Neural crest cell (in vitro differentiated cells): Measurements from ENCODE around the gene EGLN2. TPM values are rescaled to one million over a fixed set of nuclear protein-coding genes. Genes with fewer than 3 reads are reported as not detected.

Source experiments
- DNase-seq: peaks from one replicate; pipeline ENCODE4 v3.0.0; 2021; ENCODE audit warnings: low read depth, mixed read lengths, low spot score
- H3K27ac Mint-ChIP-seq: one replicate; pipeline ENCODE4 v1.8.0; 2021; ENCODE audit warnings: mild to moderate bottlenecking, mixed read lengths; ENCODE audit not compliant: unreplicated experiment
- H3K27me3 Mint-ChIP-seq: 2 replicates; pipeline ENCODE4 v1.8.0; 2021; ENCODE audit warnings: low read depth, mild to moderate bottlenecking, mixed read lengths
- H3K36me3 Mint-ChIP-seq: 2 replicates; pipeline ENCODE4 v1.8.0; 2021; ENCODE audit warnings: low read depth, mild to moderate bottlenecking, mixed read lengths
- H3K4me1 Mint-ChIP-seq: 2 replicates; pipeline ENCODE4 v1.8.0; 2021; ENCODE audit warnings: mixed read lengths
- H3K4me3 Mint-ChIP-seq: one replicate; pipeline ENCODE4 v1.8.0; 2021; ENCODE audit warnings: mild to moderate bottlenecking, mixed read lengths
- H3K9me3 Mint-ChIP-seq: 2 replicates; pipeline ENCODE4 v1.8.0; 2021; ENCODE audit warnings: mixed read lengths
- CTCF ChIP-seq: fragments of 200-600 bp; sonication (generic); conservative IDR thresholded peaks from 2 replicates; pipeline ENCODE4 v1.5.0; 2021; ENCODE audit warnings: antibody characterized with exemption, mild to moderate bottlenecking
- total RNA-seq: library from RNA; stranded (reverse); gene quantifications from 2 replicates; pipeline ENCODE4 v1.2.1, GENCODE V29; 2021

The EGLN2 gene
- total RNA-seq, 1 donor from 2014 or later, result 113 TPM

GRCh38 chr19:40797963-40798682, 868 bp upstream of the EGLN2 start:
- Mint-ChIP-seq H3K36me3 (peaks cover 2% of the 10 kb centered on the region), H3K27me3 (no peaks in the 10 kb centered on the region), H3K4me1 (peaks cover 35% of the 10 kb centered on the region), H3K27ac (peak overlapping the region; percentile 86), H3K9me3 (no peaks in the 10 kb centered on the region), H3K4me3 (peak overlapping the region; percentile 95)
- peak; percentile 54 for DNase-seq
- TF ChIP-seq CTCF, result peak; percentile 60

- peaks cover 2% of the 10 kb centered on the region for H3K36me3 Mint-ChIP-seq
- peak; percentile 33 for DNase-seq
- H3K4me1 Mint-ChIP-seq, result peaks cover 51% of the 10 kb centered on the region
- no peak for TF ChIP-seq CTCF
- no peaks in the 10 kb centered on the region for H3K9me3 Mint-ChIP-seq
- peak overlapping the region; percentile 96 for H3K4me3 Mint-ChIP-seq
- H3K27me3 Mint-ChIP-seq, result no peaks in the 10 kb centered on the region
- peak overlapping the region; percentile 67 for H3K27ac Mint-ChIP-seq
Measured at GRCh38 chr19:40799558-40800338, 757 bp downstream of the EGLN2 start.

GRCh38 chr19:40800339-40800996, 1.5 kb downstream of the EGLN2 start:
- Mint-ChIP-seq H3K4me3 (peak overlapping the region; percentile 96), H3K27ac (peak overlapping the region; percentile 67)

GRCh38 chr19:40800997-40801377, 2.0 kb downstream of the EGLN2 start:
- peaks cover 2% of the 10 kb centered on the region for H3K36me3 Mint-ChIP-seq
- peak overlapping the region; percentile 85 for H3K4me3 Mint-ChIP-seq
- no peak overlapping the region for H3K27ac Mint-ChIP-seq
- H3K9me3 Mint-ChIP-seq, result no peaks in the 10 kb centered on the region
- no peak for TF ChIP-seq CTCF
- H3K4me1 Mint-ChIP-seq, result peaks cover 60% of the 10 kb centered on the region
- DNase-seq, result no peak
- H3K27me3 Mint-ChIP-seq, result no peaks in the 10 kb centered on the region

More at GRCh38 chr19:40800339-40800996, 1.5 kb downstream of the EGLN2 start:
- TF ChIP-seq CTCF, result no peak
- Mint-ChIP-seq H3K36me3 (peaks cover 2% of the 10 kb centered on the region), H3K4me1 (peaks cover 56% of the 10 kb centered on the region), H3K9me3 (no peaks in the 10 kb centered on the region), H3K27me3 (no peaks in the 10 kb centered on the region)
- DNase-seq, result no peak

- Mint-ChIP-seq H3K36me3 (peaks cover 2% of the 10 kb centered on the region), H3K4me3 (peak overlapping the region; percentile 85), H3K27ac (peak overlapping the region; percentile 92), H3K4me1 (peaks cover 67% of the 10 kb centered on the region), H3K9me3 (no peaks in the 10 kb centered on the region), H3K27me3 (peaks cover under 1% of the 10 kb centered on the region)
- no peak for DNase-seq
- TF ChIP-seq CTCF, result no peak
Measured at GRCh38 chr19:40801426-40802299, 2.7 kb downstream of the EGLN2 start.
